Astrocyte (in vitro differentiated cells and primary cell): ENCODE measurements around the gene GOSR2.

Experiments
- EZH2 ChIP-seq: IDR thresholded peaks from 2 replicates; pipeline ENCODE4 v1.6.1; 2012; ENCODE audit warnings: mild to moderate bottlenecking, low read length, inconsistent platforms; ENCODE audit not compliant: insufficient read depth
- TF ChIP-seq, protein P1 (sequence below): IDR thresholded peaks from 2 replicates; pipeline ENCODE4 v1.5.1; 2011; ENCODE audit warnings: low read depth, mild to moderate bottlenecking, inconsistent platforms, low read length, moderate library complexity; ENCODE audit not compliant: insufficient read depth

DNA sequence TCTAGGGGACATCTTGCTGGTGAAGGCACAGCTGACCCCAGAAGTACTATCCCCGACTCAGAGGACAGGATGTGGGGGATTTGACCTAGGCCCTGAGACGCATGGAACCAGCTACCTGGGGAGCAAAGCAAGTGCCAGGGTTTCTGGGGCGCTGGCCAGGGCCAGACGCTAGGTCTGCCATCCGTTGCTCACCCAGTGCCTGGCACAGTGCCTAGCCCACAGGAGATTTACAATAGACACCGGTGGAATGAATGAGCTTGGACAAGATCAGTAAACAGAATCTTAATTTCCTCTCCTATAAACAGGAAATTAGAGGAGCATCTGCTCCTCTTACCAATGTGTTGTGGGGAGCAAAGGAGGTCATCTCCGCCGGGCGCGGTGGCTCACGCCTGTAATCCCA is 51.1 kb downstream of the GOSR2 start:
- TF ChIP-seq, protein P1, sequence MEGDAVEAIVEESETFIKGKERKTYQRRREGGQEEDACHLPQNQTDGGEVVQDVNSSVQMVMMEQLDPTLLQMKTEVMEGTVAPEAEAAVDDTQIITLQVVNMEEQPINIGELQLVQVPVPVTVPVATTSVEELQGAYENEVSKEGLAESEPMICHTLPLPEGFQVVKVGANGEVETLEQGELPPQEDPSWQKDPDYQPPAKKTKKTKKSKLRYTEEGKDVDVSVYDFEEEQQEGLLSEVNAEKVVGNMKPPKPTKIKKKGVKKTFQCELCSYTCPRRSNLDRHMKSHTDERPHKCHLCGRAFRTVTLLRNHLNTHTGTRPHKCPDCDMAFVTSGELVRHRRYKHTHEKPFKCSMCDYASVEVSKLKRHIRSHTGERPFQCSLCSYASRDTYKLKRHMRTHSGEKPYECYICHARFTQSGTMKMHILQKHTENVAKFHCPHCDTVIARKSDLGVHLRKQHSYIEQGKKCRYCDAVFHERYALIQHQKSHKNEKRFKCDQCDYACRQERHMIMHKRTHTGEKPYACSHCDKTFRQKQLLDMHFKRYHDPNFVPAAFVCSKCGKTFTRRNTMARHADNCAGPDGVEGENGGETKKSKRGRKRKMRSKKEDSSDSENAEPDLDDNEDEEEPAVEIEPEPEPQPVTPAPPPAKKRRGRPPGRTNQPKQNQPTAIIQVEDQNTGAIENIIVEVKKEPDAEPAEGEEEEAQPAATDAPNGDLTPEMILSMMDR = no peak
- TF ChIP-seq EZH2 = no peak
